ENCODE data around the gene LRRIQ4. TPM values are rescaled to one million over a fixed set of nuclear protein-coding genes. Genes with fewer than 3 reads are reported as not detected.

Gene LRRIQ4
- total RNA-seq, 2 experiments from 2014 or later = not detected

GRCh38 chr3:169792359-169792758 is 20.3 kb upstream of the LRRIQ4 start:
- ChIA-PET CTCF (no interaction called here), POLR2A (no interaction called here)
- Mint-ChIP-seq H3K27me3 (no peaks in the 10 kb centered on the region), H3K4me3 (no peak overlapping the region), H3K36me3 (ENCODE audit: low read depth) (peaks cover 38% of the 10 kb centered on the region), H3K27ac (no peak overlapping the region), H3K9me3 (no peaks in the 10 kb centered on the region), H3K4me1 (ENCODE audit: low read depth) (no peaks in the 10 kb centered on the region)
- Histone ChIP-seq H3K4me3 (ENCODE audit: low read length) (no peak overlapping the region), H3K27me3 (ENCODE audit: control insufficient read depth in 1 of 2, insufficient read depth in 2 of 2, low read length in 2 of 2) (no peaks in the 10 kb centered on the region), H3K4me1 (ENCODE audit: insufficient read depth, low read length) (no peaks in the 10 kb centered on the region), H3K36me3 (ENCODE audit: insufficient read depth, low read length) (peaks cover 18% of the 10 kb centered on the region), H3K27ac (ENCODE audit: low read depth in 1 of 2, low read length in 2 of 2) (no peak overlapping the region), H3K9me3 (ENCODE audit: control insufficient read depth in 1 of 2, insufficient read depth in 1 of 2, low read length in 2 of 2) (no peaks in the 10 kb centered on the region)
- DNase-seq (no peak), ATAC-seq (ENCODE audit: poor library complexity) (no peak)
- intact Hi-C loops (cut with DNase I, micrococcal nuclease) = no loop called here
- TF ChIP-seq CTCF (IDR thresholded peaks at IDR 0.05) = no peak

- no peak for TF ChIP-seq CTCF (IDR thresholded peaks at IDR 0.05)
- no peaks in the 10 kb centered on the region for H3K27me3 ChIP-seq (ENCODE audit: control insufficient read depth in 1 of 2, insufficient read depth in 2 of 2, low read length in 2 of 2)
- H3K27ac ChIP-seq (ENCODE audit: low read depth in 1 of 2, low read length in 2 of 2) = no peak overlapping the region
- H3K36me3 Mint-ChIP-seq (ENCODE audit: low read depth) = no peaks in the 10 kb centered on the region
- intact Hi-C loops (cut with DNase I, micrococcal nuclease) = no loop called here
- no peaks in the 10 kb centered on the region for H3K4me1 ChIP-seq (ENCODE audit: insufficient read depth, low read length)
- no peaks in the 10 kb centered on the region for H3K27me3 Mint-ChIP-seq
- H3K9me3 Mint-ChIP-seq = no peaks in the 10 kb centered on the region
- ChIA-PET POLR2A (interaction anchor here (0.9 kb wide), 1 partner anchor 12 kb away, joined by 4 read pairs; no protein-coding TSS in a partner anchor), CTCF (no interaction called here)
- no peak overlapping the region for H3K4me3 Mint-ChIP-seq
- H3K27ac Mint-ChIP-seq = no peak overlapping the region
- DNase-seq (no peak), ATAC-seq (ENCODE audit: poor library complexity) (no peak)
- H3K4me1 Mint-ChIP-seq (ENCODE audit: low read depth) = no peaks in the 10 kb centered on the region
- H3K9me3 ChIP-seq (ENCODE audit: control insufficient read depth in 1 of 2, insufficient read depth in 1 of 2, low read length in 2 of 2) = no peaks in the 10 kb centered on the region
- no peaks in the 10 kb centered on the region for H3K36me3 ChIP-seq (ENCODE audit: insufficient read depth, low read length)
- no peak overlapping the region for H3K4me3 ChIP-seq (ENCODE audit: low read length)
Measured at GRCh38 chr3:169804681-169805080, 8.0 kb upstream of the LRRIQ4 start.

GRCh38 chr3:169809230-169809795 is 3.4 kb upstream of the LRRIQ4 start:
- Mint-ChIP-seq H3K27ac (no peak overlapping the region), H3K9me3 (no peaks in the 10 kb centered on the region), H3K36me3 (ENCODE audit: low read depth) (peaks cover 7% of the 10 kb centered on the region), H3K4me1 (ENCODE audit: low read depth) (peaks cover 24% of the 10 kb centered on the region), H3K4me3 (no peak overlapping the region), H3K27me3 (no peaks in the 10 kb centered on the region)
- intact Hi-C loops (cut with DNase I, micrococcal nuclease) = loop anchor here in 1 of 2 experiments (2.0 kb wide), 1 partner anchor 33 kb away; no protein-coding TSS in a partner anchor
- no peak for TF ChIP-seq CTCF (IDR thresholded peaks at IDR 0.05)
- ChIA-PET CTCF (no interaction called here), POLR2A (no interaction called here)
- Histone ChIP-seq H3K27me3 (ENCODE audit: control insufficient read depth in 1 of 2, insufficient read depth in 2 of 2, low read length in 2 of 2) (no peaks in the 10 kb centered on the region), H3K9me3 (ENCODE audit: control insufficient read depth in 1 of 2, insufficient read depth in 1 of 2, low read length in 2 of 2) (no peaks in the 10 kb centered on the region), H3K4me3 (ENCODE audit: low read length) (no peak overlapping the region), H3K36me3 (ENCODE audit: insufficient read depth, low read length) (no peaks in the 10 kb centered on the region), H3K27ac (ENCODE audit: low read depth in 1 of 2, low read length in 2 of 2) (no peak overlapping the region), H3K4me1 (ENCODE audit: insufficient read depth, low read length) (peaks cover 26% of the 10 kb centered on the region)
- no peak for DNase-seq
- ATAC-seq (ENCODE audit: poor library complexity) = no peak

Data from CD4-positive, alpha-beta T cell (primary cell).